Left renal cortex interstitium (tissue), 4 donors: ENCODE data around the gene FSD1L. TPM values are rescaled to one million over a fixed set of nuclear protein-coding genes. Genes with fewer than 3 reads are reported as not detected.
A peak's percentile ranks its signal among the peaks of the same experiment; 100 is the strongest.

Experiments
- DNase-seq, 4 donors: peaks; one replicate each; pipeline ENCODE4 v3.0.0-alpha.2; 2013; ENCODE audit warnings: low read depth in 4 of 4, low spot score in 2 of 4, missing footprints in 1 of 4
- polyA plus RNA-seq, 4 donors: library from polyadenylated mRNA; unstranded; fragments of 120-200 nt; gene quantifications; one replicate each; pipeline ENCODE4 v1.2.1, GENCODE V29; 2013; ENCODE audit not compliant: insufficient read length in 4 of 4

The FSD1L gene
- polyA plus RNA-seq, 4 donors = 7.8 to 9.9 (median 9.5) TPM

DNA sequence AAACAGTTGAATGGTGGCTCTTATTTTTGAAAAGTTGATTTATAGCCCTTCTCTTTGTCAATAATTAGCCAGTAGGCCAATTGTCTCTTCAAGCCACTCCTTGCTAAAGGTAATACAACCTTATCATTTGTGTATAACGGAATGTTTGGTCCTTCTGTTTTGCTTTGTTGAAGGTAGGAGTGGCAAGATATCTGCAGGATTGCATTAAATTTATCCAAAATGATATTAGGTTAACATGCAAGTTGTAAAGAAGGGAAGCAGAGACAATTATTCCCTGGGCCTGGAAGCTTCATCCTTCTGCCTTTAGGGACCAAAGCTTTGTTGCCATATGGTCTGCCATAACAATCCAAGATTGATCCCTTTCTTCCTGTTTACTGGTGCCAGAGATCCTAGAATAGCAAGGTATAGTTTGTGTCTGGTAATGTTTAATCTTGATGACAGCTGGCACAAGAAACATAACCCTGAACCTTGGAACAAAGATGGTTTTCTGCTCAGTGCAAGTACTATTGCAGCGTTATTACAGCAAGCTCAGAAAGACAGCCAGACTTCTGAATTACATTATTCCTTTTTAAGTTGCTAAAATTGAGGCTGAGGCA lies 15.5 kb upstream of the FSD1L start:
- DNase-seq = no peak

DNA sequence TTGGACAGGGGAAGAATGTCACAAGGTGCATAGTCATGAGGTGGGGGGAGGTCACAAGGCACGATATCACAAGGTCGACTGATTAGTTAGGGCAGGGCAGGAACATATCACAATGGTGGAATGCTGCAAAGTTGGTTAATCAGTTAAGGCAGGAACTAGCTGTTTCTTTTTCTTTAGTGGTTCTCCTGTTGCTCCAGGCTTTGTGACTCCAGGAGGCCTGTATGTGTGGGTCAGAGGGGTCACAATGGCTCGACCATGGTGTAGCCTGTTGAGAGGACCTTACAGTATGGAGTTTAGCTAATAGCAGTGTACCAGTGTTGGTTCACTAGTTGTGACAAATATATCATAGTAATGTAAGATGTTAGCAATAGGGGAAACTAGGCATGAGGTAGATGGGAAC lies 12.4 kb upstream of the FSD1L start:
- no peak for DNase-seq

DNA sequence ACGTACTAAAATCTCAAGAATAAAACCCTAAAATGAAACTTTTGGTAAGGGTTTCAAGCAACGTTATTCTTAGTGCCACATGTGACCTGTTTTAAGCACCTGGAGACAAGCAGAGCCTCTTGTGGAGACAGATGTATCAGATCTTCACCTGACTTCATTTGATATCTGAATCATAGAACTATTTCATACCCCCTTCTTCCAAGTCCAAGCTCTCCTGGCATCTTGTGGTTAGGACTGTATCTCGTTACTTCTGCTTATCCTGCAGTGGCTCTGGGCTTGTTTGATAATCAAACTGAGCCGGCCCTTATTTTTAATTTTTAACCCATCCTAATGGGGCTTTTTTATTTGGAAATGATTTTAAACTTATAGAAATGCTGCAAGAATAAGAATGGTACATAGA lies 11.1 kb upstream of the FSD1L start:
- DNase-seq = no peak

DNA sequence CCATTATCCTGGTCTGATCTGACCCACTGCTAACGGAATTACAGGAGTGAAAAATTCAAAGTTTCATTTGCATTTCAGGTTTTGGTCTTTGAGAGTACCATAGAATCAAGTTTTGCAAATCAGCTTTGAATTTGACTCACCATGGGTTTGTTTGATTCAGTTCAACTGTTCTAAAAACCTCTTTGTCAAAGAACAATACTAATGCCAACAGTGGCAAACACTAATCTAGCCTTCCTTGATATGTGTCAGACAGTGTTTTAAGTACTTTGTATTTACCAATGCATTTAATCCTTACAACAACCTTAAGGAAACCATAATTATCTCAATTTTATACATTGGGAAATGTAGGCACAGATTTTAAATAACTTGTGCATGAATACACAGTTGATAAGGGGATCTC lies 10.1 kb upstream of the FSD1L start:
- DNase-seq = no peak

DNA sequence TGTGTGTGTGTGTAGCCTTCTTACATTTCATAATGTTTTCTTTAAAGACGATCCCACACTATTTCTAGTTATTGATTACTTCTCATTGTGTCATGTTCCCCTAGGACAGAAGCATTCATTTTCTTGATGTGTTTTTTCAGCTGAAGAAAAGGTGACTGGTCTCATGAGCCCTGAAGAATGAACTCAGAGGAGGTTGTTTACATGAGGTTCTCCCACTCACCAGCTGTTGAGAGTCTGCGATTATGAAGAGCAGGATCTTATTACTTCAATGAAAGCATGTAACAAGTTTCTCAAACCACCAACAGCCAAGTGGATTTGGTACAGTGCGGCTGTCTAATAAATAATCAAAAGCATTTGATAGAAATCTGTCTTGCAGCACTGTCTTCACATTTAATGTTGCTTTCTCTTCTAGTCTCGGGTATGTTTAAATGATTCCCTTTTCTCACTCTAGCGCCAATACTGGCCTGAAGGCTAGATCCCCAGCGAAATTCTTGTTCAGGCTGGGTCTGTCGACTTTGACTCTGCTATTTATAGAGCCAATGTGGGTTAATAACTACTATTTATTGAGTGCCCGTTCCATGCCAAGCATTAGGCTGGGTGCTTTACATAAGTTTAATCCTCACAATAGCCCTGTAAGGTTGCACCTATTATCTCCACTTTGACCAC lies 9.6 kb upstream of the FSD1L start:
- peak in 2 of 4 donors; percentile 54 to 72 for DNase-seq

DNA sequence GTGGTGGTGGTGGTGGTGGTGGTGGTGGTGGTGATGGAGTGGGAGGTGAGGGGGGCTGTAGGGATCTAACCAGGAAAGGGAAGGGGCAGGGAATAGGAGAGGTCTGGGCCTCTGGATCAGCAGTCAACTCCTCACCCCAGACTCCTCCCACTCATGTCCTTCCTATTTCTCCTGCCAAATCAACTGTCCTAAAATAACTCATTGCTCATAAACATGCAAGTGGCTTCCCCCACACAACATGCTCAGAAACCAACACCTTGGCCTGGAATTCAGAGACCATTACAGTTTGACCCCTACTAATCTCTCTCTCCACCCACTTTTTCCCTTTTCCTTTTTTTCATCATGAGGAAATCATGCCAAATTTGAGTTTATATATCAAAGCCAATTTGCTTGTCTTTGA lies 8.4 kb upstream of the FSD1L start:
- DNase-seq = no peak

DNA sequence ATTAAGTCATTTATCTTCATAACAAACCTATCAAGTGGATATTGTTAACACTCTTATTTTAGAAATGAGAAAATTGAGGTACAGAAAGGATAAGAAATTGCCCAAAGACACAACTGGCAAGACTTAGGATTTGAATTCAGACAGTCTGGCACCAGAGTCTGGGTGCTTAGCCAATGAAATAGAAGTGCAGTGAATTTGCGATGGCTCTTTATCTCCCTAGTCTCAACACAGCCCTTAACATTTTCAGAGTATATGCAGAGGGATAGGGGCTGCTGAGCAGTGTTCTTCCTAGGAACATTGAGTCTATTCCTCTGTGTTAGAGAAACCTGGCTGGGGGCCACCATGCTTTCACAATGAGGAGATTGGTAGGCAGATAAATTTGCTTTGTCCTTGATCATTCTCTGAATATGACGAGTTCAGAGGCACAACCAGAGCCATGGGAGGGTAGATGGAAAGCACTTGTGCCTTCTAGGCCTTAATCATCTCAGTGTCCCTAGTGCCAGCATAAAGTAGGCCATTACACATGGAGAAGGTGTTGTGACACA lies 6.1 kb upstream of the FSD1L start:
- no peak for DNase-seq

DNA sequence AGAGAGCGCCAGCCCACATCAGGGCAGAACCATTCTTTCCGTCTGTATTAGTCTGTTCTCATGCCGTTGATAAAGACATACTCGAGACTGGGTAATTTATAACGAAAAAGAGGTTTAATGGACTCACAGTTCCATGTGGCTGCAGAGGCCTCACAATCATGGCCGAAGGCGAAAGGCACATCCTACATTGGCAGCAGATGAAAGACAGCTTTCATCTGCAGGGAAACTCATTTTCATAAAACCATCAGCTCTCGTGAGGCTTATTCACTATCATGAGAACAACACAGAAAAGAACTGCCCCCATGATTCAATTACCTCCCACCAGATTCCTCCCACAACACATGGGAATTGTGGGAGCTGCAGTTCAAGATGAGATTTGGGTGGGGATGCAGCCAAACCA lies 4.7 kb upstream of the FSD1L start:
- DNase-seq = no peak

DNA sequence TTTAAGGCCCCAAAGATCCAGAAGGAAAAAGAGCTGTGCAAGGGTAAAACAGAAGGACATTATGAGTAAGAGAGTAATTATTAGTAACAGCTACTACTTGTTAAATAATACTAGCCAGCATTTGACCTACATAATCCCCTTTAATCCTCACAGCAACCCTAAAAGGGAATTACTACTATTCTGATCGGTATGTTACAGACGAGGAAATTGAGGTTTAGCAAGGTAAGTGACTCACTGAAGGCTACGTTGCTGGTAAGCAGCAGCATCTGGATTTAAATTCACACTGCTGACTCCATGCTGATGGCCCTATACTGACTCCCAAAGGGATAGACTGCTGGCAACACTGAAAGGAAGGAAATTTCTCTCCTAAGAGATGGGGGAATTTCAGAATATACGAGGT lies 3.7 kb upstream of the FSD1L start:
- DNase-seq = no peak

DNA sequence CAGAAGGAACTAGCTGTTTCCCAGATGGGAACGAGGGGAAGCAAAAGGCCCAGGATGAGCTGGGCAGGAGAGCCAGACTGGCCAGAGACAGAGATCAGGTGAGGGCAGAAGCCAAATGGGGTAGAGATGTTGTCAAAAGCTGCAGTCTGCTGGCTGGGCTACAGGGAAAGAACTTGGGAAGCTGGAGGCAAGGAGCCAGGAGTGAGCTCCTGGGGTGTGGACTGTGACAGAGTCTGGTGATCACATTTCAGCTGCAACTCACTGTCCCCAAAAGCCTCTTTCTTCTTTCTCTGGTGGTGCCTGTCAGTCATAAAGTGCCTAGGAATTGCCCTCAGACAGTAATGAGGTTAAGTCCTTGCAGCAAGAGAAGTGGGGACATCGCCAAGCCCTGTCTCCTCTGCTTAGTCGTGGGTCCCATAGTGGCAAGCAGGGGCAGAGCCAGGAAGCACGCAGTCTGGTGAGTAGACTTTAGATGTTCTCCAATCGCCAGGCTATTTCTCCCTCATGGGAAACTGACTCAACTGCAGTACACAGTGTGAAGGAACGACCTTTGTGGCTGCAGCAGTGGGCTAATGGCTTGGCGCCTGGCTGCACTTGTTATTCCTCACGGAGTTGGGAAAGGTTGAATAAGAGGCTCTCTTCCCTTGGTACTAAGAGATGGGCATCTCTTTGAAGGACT lies 2.5 kb upstream of the FSD1L start:
- DNase-seq = no peak

DNA sequence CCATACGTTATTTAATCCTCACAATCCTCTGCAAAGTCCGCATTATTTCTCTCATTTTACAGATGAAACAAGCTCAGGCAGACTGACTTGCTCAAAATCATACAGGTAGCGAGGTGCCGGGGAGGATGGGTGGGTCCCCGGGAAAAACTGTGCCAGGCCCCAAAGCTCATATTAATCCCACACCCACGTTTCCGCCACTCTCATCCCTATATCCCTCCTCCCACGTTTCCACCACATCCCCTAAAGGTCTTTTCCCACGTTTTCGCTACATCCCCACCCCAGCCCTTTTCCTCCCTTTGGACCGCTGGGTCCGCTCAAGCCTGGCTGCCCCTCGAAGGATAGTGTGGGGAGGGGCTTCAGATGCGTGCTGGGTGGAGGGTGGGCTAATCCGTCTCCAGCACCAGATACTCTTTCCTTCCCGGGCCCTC lies 434 bp upstream of the FSD1L start:
- DNase-seq = no peak

DNA sequence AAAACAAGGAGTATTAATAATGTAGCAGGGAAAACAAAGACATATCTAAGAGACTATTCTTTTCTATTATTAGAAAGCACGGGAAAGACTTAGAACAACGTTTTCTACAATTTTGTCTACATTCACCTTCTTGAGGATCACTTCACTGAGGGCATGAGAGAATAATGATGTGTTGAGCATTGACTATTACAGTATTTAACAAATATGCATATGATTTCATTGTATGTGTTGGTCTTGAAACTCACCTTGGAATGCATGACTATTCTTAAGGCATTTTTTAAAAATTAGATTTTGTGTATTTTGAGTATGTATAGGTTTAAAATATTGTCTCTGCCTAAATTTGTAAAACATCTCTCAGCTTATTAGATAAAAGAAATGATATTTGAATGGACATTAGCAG lies 1.2 kb downstream of the FSD1L start:
- no peak for DNase-seq

DNA sequence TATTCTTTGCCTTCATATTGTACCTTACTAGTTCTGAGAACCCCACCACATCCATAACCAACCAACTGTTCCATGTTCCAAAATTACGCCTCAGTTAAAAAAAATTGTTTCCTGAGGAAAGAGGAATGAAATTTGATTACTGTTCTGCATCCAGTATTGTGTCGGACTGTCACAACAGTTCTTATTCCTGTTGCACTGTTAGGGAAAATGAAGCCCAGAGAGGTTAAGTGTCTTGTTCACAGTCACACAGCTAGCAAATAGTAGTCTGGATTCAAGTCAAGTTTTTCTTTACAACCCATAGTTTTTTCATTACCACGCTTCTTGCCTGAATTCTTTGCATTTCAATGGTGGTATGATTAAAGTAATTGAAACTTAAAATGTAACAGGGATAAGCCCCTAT lies 4.4 kb downstream of the FSD1L start:
- no peak for DNase-seq

DNA sequence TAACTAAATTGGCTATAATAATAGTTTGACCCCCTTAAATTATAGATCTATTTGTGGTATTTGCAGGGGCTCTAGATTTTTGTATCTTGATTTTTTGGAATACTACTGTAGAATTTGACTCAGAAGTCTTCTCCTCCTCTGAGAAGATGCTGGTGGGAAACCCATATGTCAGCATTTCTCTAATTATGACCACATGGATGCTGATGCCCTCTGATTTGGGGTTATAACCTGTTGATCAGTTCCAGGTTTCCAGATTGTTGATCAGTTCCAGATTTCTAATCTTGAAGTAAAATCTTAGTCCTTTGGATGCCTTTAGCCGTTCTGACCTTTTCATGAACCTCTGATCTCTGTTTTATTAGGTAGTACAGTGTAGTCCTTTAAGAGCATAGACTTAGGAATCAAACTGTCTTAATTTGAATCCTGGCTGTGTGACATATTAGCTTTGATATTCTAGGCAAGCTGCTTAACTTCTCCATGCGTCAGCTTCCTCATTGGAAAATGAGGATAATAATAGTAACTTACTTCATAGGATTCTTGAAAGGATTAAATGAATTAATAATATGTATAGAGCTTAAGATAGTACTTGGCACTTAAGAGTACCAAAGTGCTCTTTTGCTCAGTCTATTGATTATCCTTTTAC lies 8.1 kb downstream of the FSD1L start:
- no peak for DNase-seq

DNA sequence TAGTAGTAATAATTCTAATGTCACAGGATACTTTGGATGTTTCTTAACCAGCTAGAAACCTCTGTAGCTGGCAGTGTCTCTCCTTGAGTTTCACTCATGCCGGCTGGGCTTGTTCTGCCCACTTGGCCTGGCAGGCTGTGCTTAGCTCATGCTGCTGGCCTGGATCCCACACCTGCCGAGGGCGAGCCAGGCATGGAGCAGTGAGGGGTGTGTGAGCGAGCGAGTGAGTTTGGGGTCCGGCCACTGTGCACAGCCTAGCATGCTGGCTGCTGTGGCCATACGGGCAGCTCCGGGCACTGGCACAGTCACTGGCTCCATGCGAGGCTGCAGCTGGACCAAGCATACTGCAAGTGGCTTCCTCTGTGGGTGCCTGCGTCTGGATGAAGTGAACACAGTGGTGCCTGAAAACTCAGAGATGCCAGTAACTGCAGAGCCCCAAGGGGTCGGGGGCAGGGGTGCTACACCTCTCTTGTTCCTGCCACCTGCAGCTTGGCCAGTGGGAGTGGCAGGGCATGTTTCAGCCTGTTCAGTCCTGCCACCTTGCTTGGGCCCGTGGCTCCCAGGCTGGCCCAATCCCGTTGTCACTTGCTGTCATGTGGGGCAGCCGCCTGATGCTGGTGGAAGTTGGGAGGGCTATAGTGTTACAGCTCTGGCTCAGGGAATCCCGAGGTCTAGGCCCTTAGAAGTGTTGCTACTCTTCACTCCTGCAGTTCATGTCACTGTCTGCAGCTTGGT lies 9.9 kb downstream of the FSD1L start:
- DNase-seq = no peak

DNA sequence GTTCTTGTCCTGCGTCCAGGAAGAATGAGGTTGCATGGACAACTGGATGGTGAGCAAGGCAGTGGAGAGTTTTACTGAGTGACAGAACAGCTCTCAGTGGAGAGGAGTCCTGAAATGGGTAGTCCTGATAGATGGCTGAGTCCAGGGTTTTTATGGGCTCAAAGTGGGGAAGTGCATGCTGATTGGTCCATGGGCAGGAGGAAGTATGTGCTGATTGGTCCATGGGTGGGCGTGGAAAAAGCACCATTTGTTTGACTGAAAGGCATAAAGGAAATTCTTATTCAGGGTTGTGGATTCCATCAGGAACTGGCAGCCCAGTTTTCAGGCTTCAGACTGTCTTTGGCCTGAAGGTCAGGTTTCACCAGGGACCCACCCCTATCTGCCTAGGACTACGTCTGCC lies 10.6 kb downstream of the FSD1L start:
- no peak for DNase-seq

DNA sequence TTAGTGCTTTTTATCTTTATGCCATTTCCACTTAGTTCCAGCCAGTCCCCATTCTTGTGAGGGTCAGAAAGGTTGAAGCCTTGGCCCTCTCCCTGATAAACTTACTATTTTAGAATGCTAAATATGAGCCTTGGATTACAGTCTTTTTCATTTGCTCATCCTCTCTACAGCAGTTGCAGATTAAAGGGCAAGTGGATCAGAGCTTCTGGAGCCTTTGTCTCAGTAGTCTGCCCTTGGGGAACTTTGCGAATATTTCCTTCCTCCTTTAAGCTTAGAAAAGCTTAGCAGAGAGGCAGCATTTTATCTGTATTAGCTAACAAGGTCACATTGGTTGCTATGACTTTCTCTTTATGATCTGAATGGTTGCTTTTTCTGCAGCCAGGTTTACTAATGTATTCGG lies 11.5 kb downstream of the FSD1L start:
- no peak for DNase-seq

DNA sequence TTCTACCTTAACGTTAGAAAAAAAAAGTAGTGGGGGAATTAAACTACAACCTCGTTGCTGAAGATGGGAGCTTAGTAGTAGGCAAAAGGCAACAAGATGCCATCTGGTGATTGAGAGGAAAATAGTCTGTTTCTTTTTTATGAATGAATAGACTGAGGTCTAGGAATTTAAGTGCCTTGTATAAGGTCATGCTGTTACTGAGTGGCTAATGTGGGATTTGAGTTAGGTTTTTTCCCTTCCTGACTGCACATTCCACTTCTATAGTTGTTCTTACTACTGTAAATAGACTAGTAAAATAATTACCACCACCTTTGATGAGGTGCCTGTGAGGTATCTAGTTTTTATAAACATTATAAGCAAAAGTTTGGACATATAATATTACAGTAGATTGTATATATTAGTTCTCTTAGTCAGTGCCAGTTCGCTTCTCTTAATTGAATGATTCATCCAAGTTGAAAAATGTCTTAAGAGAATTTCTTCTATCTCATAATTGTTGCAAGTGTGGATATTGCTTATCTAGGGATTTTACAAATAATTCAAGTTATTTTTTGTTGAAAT lies 19.1 kb downstream of the FSD1L start:
- no peak for DNase-seq

DNA sequence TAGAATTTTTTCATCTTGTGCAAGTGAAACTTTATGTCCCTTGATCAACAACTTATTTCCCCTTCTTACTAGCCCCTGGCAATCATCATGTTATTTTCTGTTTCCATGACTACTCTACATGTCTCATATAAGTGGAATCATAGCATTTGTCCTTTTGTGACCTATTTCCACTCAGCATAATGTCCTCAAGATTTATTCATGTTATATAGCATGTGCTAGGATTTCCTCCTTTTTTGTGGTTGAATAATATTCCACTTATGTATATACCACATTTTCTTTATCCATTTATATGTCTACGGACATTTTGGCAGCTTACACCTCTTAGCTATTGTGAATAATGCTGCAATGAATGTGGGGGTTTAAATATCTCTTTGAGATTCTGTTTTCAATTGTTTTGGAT lies 21.0 kb downstream of the FSD1L start:
- no peak for DNase-seq

DNA sequence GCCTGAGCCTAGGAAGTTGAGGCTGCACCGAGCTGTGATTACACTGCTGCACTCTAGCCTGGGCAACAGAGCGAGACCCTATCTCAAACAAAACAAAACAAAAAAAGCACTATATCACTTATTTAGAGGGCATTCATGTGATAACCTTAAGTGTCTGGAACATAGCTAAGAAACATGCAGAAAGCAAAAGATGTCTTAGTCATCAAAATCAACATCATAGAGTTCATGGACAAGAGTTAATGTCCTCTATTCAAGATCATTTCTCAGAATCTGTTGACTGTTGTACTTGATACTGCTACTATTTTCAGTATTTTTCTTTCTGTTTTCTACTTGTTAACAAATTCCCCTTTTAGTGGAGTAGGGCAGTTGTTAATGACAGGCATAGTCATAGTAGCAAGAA lies 25.4 kb downstream of the FSD1L start:
- no peak for DNase-seq

DNA sequence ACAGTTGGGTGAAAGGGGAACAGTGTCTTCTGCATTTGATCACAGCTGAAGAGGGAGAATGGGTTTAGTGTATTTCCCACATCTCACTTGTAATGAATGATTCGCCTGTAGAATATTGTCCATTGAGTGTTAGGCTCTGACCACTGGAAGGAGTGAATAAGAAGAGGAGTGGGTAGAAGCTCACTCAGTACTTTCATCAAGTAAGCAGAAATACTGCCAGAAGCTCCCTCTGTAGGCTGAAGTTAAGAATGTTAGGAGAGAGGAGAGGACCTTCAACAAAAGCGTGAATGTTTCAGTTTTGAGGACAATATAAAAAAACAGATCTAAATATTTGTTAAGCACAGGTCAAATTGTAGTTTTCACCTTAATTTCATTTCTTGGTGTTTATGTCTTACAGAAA lies 27.5 kb downstream of the FSD1L start:
- no peak for DNase-seq
